ENCODE data around the gene PHF12.
"Not testable (repeated sequence)": the region's sequence is repeated elsewhere in the genome, so short reads cannot be mapped to it uniquely, and the experiment has no call there.

The PHF12 gene

DNA sequence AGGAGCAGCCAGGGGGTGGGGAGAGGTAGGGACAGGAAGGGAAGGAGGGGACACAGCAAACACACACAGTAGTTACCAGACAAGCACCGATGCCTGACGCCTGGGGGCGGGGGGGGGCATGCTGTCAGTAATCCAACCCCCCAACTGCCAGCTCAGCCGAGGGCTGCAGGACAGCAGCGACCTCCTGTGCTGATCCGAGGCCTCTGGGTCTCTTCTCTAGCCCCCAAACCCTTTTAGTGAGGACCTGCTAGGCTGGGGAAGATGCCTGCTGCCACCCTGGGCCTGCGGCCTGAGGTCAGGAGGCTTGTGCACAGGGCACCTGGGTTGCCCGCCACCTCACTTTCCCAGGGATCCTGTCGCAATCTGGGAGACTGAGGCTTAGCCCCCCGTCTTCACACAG, 65.4 kb downstream of the PHF12 start:
- no peak for DNase-seq (ENCODE audit: low read depth in 1 of 2, low spot score in 1 of 2)

DNA sequence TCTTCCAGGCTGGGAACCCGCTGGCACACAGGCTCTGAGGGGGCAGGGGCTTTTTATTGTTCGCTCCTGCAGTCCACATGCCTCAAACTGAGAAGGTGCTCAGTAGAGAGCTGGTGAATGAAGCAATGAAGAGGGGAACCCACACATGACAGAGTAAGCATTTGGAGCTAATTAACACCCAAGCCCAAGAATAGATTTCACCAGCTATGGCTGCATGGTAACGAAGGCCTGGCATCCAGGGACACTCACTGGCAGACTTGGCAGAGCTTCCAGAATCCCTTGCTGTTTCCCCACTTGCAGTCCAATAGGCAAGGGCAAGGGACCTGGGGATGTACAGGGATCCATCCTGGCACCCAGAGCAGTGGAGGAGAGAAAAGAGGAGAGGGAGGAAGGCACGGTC, 66.0 kb downstream of the PHF12 start:
- no peak for DNase-seq (ENCODE audit: low read depth in 1 of 2, low spot score in 1 of 2)

DNA sequence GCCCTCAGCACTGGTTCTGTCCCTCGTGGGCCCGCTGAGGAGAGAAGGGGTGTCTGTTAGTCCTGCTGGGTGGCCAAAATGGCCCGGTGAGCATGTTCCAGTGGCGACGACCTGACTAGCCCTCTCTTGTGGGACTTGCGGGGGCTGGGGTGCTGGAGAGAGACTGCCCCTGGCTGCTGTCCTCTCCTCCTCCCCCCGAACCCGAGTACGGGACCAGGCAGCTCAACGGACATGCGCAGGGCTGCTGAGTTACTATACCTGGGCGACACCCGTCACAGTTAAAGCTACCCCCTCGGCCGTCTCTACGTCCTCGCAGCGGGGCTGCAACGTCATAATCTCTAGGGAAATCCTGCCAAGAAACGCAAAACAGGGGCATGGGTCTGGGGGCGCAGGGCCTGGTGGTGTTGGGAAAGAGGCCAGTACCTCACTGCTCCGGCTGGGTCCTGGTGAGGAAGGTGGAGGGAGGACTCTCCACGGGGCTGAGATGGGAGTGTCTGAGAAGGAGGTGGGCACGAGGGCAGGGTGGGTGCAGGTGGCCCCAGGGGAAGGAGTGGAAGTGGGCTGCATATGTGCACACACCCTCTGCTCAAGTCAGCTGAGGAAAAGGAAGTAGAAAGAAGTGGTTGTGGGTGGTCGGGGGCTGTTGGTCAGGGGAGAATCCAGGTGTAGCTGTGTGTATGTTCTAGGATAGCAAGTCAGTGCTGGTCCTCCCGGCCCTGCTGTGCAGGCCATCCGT, 67.2 kb downstream of the PHF12 start:
- no peak for DNase-seq (ENCODE audit: low read depth in 1 of 2, low spot score in 1 of 2)

DNA sequence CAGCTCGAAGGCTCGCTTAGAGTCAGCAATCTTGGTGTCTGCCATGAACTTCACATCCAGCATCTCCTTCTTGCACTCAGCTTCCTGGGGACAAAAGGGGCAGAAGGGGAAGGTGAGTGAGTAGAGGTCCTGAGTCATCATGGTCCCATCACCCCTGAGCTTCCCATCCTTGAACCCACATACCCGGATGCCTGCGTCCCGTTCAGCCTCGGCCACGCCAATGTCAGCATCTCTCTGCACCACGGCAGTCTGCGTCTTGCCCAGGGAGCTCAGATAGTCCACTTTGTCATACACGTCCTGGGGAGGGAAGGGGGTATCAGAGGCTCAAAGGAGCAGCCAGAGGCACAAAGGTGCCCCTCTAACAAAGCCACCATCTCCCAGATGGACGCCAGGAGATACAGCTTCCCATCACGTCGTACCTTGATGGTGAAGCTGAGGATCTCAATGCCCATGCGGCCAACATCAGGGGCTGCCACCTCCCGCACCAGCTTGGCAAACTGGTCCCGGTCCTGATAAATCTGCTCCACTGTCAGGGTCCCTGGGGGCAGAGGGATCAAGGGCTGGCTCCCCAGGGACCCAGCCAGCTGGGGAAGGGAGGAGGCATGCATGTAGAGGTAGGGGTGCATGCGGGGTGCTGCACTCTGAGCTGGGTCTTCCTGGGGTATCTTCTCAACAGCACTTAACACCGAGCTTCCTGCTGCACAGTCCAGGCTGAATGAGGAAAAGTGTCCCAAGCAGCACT, 69.0 kb downstream of the PHF12 start:
- DNase-seq (ENCODE audit: low read depth in 1 of 2, low spot score in 1 of 2) = no peak

DNA sequence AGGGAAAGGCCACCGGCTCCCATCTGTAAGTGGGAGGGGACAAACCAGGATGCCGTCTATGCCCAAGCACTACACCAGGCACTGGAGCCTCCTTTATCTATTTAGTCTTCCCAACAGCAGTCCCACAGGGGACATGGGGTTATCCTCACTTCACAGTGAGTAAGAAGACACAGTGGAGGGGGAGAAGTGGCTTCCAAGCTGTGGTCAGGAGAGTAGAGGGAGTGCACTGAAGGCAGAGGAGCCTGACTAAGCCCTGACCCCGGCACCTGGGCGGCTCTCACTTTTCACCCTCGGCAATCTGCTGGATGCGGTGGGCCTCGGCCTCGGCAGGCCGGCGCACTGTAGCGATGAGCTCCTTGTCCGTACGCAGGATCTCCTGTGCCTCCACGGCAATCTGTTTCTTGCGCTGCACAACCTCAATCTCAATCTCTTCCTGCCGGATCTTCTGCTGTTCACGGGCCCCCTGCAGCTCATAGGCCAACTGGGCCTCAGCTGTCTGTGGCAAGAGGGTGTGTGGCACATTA, 69.7 kb downstream of the PHF12 start:
- DNase-seq (ENCODE audit: low read depth in 1 of 2, low spot score in 1 of 2) = no peak

DNA sequence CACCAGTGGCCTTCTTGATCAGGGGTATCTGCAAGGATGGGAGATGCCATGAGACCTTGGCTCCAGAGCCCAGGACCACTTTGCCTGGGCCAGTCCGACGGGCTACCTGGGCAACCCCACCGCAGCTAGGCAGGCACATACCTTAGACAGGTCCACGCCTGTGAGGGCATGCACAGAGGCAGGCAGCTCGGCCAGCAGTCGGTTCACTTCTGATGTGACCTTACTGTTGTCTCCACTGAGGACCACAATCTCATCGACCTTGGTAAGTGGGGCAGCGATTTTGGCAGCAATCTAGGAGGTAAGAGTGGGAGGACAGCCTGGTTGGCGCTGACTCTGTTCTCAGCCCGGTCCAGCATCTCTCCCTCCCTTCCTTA, 70.8 kb downstream of the PHF12 start:
- DNase-seq (ENCODE audit: low read depth in 1 of 2, low spot score in 1 of 2) = no peak

DNA sequence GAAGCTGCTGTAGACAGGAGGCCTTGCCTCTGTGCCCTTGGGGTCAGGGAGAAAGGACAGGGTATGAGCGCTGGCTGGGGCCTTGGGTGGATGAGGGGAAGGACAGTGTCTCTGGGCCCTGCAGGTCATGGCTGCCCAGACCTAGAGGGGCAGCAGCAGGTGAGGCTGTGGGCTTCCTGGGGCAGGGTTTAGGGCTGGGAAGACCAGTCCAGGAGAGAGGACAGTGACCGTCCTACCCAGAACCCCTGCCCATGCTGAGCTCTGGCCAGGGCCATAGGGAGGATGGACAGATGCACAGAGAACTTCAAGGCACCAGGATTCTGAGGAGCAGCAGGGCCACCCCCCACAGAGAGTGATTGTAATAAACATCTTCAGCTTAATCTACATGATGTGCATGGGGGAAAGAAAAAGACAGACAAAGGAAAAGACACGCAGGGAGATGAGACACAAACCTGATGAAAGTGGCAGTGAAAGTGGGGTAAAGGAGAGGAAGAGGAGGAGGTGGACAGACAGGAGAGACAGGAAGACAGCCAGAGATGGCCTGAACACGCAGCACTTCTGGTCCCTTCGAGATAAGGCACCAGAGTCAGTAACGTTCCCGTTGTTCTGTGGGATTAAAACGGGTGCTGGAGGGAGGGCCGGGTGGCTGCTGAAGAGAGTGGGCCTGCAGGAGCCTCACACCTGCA, 71.3 kb downstream of the PHF12 start:
- no peak for DNase-seq (ENCODE audit: low read depth in 1 of 2, low spot score in 1 of 2)

DNA sequence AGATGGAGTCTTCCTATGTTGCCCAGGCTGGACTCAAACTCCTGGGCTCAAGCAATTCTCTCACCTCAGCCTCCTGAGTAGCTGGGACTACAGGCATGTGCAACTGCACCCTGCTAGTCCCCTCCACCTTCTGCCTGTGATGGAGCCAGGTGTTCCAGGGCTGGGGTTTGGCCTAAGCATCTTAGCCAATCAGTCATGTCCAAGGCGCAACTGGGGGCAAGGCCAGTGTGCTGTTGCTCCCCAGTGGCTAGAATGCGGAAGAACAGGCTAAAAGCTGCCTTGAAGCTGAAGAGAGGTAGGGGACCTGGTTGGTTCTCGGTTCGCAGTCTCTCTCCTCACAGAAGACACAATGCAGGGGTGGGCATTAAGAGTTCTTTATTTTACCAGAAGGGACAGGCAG, 72.3 kb downstream of the PHF12 start:
- no peak for DNase-seq (ENCODE audit: low read depth in 1 of 2, low spot score in 1 of 2)

DNA sequence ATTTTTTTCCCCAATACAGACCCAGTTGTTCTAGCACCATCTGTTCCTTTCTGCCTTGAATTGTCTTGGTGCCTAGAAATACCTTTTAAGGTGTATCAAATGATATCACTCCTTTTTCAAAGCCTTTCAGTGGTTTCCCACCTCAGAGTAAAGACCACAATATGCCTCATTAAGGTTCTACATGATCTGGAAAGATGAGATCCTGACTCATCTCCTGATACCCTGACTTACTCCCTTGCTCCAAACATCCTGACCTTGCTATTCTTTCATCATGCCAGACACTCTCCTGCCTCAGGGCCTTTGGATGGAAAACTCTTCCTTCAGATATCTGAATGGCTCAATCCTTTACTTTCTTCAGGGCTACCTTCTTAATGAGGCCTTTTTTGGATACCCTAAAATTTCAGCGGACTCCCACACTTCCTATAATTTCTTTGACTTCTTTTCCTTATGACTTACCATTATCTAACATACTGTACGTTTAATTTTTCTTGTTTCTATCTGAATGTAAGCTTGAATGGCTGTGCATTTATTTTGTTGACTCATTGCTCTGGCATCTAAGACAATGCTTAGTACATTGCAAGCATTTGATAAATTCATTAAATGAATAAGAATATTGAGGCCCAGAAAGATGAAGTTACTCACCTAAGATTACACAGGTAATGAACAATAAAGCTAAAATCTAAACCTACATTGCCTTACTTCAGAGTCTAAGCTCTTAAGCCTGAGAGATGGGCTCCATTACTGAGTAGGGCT, 73.0 kb downstream of the PHF12 start:
- DNase-seq (ENCODE audit: low read depth in 1 of 2, low spot score in 1 of 2) = no peak

DNA sequence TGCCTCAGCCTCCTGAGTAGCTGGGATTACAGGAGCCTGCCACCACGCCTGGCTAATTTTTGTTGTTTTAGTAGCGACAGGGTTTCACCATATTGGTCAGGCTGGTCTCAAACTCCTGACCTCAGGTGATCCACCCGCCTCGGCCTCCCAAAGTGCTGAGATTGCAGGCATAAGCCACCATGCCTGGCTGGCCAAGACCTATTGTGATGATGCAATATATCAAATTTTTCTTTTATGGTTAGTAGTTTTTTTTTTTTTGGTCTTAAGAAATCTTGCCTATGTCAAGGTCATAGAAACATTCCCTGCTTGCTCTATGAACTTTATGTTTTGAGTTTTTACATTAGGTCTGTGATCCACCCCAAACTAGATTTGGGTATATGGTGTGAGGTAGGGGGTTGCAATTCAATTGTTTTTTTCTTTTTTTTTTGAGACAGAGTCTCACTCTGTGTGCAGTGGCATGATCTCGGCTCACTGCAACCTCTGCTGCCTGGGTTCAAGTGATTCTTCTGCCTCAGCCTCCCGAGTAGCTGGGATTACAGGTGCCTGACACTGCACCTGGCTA, 74.1 kb downstream of the PHF12 start:
- DNase-seq (ENCODE audit: low read depth in 1 of 2, low spot score in 1 of 2) = not testable (repeated sequence)

DNA sequence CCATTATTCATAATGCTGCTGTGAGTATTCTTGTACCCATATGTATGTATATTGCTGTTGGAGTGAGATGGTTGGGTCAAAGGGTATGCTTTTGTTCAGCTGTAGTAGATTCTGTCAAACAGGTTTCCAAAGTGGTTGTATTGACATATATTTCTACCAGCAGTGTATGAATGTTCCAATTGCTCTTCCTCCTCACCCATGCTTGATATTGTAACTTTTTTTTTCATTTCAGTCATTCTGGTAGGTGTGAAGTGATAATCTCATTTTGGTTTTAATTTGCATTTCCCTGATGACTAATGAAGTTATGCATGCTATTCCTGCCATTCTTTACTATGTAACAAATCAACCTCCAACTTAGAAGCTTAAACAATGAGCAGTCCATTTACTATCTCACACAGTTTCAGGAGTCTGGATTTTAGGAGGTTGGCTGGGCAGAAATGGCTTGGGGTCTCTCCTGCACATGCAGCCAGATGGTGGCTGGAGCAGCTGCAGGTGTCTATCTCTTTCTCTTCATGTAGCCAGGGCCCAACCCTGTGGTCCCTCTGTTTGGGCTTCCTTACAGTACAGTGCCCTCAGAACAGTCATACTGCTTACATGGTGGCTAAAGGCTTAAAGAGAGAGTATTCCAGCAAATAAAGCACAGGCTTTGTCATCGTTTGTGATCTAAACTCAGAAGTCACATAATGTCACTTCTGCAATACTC, 75.3 kb downstream of the PHF12 start:
- no peak for DNase-seq (ENCODE audit: low read depth in 1 of 2, low spot score in 1 of 2)

DNA sequence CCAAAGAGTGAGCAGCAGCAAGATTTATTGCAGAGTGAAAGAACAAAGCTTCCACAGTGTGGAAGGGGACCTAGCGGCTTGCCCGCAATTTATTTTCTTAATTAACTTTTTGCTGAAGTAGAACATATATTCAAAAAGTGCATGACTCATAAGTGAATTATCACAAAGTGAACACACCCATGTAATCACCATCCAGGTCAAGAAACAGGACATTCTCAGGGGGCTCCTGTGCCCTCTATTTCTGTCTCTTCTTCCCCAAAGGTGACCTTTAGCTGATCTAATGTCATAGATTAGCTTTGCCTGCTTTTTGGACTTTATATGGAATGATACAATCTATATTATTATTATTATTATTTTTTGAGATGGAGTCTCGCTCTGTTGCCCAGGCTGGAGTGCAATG, 76.6 kb downstream of the PHF12 start:
- DNase-seq (ENCODE audit: low read depth in 1 of 2, low spot score in 1 of 2) = no peak

DNA sequence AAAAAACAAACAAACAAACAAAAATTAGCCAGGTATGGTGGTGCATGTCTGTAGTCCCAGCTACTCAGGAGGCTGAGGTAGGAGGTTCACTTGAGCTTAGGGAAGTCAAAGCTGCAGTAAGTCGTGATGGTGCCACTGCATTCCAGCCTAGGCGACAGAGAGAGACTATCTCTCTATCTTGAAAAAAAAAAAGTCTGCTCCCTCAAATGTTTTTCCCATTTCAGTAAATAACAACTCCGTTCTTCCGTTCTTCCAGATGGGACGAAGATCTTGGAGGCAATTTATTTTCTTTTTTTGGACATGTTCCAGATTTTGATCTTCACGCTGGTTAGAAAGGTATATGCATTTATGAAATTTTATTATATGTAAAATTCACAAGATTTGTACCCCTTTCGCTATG, 77.5 kb downstream of the PHF12 start:
- DNase-seq (ENCODE audit: low read depth in 1 of 2, low spot score in 1 of 2) = no peak

DNA sequence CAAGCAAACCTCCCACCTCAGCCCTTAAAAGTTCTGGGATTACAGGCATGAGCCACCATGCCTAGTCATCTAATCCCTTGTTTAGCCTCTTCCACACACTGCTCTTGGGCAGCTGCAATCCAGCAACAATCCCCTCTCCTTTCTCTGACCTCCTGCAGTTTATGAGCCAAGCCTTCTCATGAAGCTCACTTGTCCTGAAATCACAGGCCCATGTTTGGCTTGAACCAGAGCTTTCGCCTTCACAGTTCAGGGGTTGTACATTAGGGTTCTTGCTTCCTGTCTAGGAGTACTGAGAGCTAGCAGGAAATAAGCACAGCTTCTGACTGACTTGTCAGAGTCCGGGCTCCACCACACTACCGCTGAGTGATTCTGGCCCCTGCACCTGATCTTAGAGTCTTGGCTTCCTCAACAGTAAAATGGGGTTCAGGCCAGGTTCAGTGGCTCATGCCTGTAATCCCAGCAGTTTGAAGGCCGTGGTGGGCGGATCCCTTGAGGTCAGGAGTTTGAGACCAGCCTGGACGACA, 80.2 kb downstream of the PHF12 start:
- DNase-seq (ENCODE audit: low read depth in 1 of 2, low spot score in 1 of 2) = peak in 1 of 2 donors; percentile 13

DNA sequence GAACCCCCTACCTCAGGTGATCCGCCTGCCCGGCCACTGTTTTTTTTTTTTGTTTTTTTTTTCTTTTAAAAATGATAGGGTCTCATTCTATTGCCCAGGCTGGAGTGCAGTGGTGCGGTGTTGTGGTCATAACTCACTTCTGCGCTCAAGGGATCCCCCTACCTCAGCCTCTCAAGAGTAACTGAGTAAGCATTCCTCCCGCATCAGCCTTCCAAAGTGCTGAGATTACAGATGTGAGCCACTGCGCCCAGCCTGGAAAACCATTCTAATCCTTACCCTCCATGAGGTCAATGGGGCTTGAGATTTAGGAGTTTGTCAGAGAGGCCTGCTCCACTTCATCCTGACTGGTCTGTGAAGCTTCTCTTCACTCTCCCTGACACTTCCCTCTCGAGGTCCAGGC, 84.0 kb downstream of the PHF12 start:
- DNase-seq (ENCODE audit: low read depth in 1 of 2, low spot score in 1 of 2) = no peak

DNA sequence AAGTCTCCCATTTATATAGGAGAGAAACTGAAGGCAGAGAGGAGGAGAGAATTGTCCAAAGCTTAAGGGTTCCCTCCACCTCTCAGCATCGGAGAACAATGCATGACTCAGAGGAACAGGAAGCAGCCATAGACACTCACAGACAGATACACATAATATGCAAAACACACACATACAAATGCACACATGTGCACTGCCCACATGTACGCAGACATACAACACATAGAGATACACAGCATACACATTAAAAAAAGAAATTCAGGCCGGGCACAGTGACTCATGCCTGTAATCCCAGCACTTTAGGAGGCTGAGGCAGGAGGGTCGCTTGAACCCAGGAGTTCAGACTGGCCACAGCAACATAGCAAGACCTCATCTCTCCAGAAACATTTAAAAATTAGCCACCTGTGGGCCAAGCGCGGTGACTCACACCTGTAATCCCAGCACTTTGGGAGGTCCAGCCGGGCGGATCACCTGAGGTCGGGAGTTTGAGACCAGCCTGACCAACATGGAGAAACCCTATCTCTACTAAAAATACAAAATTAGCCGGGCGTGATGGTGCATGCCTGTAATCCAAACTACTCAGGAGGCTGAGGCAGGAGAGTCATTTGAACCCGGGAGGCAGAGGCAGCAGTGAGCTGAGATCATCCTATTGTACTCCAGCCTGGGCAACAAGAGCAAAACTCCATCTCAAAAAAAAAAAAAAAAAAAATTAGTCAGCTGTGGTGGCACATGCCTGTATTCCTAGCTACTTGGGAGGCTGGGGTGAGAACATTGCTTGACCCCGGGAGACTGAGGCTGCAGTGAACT, 85.2 kb downstream of the PHF12 start:
- no peak for DNase-seq (ENCODE audit: low read depth in 1 of 2, low spot score in 1 of 2)

DNA sequence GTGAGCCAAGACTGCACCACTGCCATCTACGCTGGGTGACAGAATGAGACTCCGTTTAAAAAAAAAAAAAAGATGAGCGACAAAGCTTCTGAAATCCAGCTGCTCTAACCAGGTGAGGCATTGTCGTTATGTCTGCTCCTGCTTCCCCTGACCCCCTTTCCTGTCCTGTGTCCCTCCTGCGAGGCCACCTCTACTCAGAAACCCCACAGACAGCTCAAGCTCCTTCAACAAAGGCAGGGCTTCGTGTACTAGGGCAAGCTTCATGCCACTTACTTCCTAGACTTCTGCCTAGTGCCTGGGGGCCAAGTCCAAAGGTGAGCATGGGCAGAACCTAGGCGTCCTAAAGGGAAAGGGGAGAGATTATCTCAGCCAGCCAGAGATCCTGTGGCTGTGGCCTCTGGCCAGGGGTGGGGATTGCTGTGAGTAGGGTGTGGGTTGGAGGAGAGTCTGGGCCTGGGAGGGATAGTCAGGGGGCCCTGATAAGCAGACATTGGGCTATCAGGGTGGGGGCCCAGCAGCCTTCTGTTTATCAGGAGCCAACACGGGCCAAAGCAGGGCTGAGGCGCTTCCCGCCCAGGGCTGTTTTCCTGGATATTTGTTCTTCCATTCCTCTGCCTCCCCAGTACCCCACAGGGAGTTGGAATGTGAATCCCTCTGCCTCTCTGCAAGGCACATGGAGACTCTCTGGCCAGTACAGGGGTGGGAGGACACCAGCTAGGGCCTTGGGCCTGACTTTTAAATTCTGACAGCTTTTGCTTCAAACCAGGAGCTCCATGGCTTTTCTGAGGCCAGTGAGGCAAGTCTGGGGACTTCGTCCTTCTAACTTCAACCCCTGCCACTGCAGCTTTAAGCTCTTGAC, 86.1 kb downstream of the PHF12 start:
- DNase-seq (ENCODE audit: low read depth in 1 of 2, low spot score in 1 of 2) = no peak

DNA sequence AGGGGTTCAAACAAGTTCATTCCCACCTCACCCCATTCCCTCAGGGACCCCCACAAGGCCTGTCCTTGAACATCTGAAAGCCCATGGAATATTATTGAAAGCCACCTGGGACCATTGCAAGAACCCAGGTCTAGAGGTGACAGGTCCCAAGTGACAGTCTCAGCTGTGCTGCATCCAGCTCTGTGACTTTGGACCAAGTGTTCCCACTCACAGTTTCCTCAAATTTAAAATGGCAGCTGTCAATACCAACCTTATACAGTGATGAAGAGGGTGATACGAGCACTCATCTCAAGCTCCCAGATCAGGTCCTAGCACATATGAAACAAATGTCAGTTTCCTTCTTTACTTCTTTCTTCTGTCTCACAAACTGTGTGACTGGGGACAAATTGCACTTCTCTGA, 87.4 kb downstream of the PHF12 start:
- no peak for DNase-seq (ENCODE audit: low read depth in 1 of 2, low spot score in 1 of 2)

Measured in activated CD4-positive, alpha-beta T cell treated with anti-CD3 and anti-CD28 coated beads, Interleukin-2, amount 50 U/mL, for 24 hours (primary cell).